B cell (primary cell): Measurements from ENCODE around the gene HOXB6.

Experiments used
- EZH2 ChIP-seq: IDR thresholded peaks from 2 replicates; pipeline ENCODE4 v1.6.1; 2012; ENCODE audit warnings: borderline replicate concordance, low read depth, mild to moderate bottlenecking, moderate library complexity, low read length; ENCODE audit not compliant: insufficient read depth, poor library complexity, severe bottlenecking
- TF ChIP-seq, protein P1 (sequence below): fragments of 200-600 bp; IDR thresholded peaks from one replicate; pipeline ENCODE4 v1.8.0; 2022; ENCODE audit warnings: antibody characterized with exemption, mild to moderate bottlenecking

DNA sequence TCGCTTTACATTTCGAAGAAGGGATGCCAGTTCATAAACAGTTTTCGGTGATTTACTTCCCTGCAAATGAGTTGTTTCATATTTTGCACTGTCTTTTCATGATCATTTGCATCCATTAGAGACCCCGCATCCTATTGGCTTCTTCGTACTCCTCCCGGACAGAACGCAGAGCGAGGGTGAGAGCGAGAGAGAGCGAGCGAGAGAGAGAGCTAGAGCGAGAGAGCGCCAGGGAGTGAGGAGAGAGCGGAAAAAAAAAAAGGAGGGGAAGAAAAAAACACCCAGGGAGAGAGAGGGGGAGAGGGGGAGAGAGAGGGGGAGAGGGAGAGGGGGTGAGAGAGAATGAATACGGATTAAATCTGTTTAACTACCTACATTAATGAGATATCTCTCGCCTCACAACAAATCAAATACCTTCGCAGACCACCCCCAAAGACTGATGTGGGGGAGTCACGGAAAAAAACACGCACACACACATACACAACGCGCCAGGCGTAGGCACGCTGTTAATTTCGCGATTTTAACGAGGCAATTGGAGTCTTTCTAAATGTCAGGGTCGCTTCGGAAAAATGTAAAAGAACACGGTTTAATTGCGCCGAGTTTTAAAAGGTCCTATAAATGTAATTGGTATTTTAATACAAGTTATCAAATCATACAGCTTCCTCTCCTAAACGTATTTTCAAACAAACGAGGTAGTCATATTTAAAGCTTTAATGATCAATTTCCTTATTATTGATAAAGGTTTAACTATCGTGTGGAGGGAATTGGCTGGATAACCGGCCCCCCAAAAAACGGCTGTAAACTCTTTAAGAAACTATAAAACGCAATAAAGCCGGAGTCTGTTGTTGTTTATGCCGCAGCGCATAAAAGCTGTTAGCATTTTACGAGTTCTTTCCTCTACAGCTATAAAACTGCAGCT is 10.5 kb upstream of the HOXB6 start, which contains the start of gene HOXB8:
- TF ChIP-seq, protein P1, sequence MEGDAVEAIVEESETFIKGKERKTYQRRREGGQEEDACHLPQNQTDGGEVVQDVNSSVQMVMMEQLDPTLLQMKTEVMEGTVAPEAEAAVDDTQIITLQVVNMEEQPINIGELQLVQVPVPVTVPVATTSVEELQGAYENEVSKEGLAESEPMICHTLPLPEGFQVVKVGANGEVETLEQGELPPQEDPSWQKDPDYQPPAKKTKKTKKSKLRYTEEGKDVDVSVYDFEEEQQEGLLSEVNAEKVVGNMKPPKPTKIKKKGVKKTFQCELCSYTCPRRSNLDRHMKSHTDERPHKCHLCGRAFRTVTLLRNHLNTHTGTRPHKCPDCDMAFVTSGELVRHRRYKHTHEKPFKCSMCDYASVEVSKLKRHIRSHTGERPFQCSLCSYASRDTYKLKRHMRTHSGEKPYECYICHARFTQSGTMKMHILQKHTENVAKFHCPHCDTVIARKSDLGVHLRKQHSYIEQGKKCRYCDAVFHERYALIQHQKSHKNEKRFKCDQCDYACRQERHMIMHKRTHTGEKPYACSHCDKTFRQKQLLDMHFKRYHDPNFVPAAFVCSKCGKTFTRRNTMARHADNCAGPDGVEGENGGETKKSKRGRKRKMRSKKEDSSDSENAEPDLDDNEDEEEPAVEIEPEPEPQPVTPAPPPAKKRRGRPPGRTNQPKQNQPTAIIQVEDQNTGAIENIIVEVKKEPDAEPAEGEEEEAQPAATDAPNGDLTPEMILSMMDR: no peak
- TF ChIP-seq EZH2: no peak
